ES-I3 (cell line): ENCODE results near the gene GAS7.

Experiments
- H3K36me3 ChIP-seq: 2 replicates; pipeline ENCODE4 v1.6.1; 2013; ENCODE audit warnings: mild to moderate bottlenecking, low read length, control low read depth, moderate library complexity; ENCODE audit not compliant: insufficient read depth
- H3K4me1 ChIP-seq: 2 replicates; pipeline ENCODE4 v1.6.1; 2013; ENCODE audit warnings: mild to moderate bottlenecking, control low read depth, low read length; ENCODE audit not compliant: insufficient read depth
- H3K9ac ChIP-seq: 2 replicates; pipeline ENCODE4 v1.6.1; 2013; ENCODE audit warnings: low read depth, mild to moderate bottlenecking, low read length, moderate library complexity
- H3K9me3 ChIP-seq: 2 replicates; pipeline ENCODE4 v1.6.1; 2013; ENCODE audit warnings: mild to moderate bottlenecking, low read length, moderate library complexity; ENCODE audit not compliant: control insufficient read depth, insufficient read depth

Gene GAS7

GRCh38 chr17:10215286-10215685 is 16.9 kb upstream of the GAS7 start:
- Histone ChIP-seq H3K9me3 (no peaks in the 10 kb centered on the region; the same call in 1 of the 2 replicates), H3K4me1 (peaks cover 7% of the 10 kb centered on the region; the same call in 1 of the 2 replicates), H3K9ac (no peak overlapping the region), H3K36me3 (no peaks in the 10 kb centered on the region; the same call in 1 of the 2 replicates)

GRCh38 chr17:10211666-10212065 is 13.3 kb upstream of the GAS7 start:
- H3K9me3 ChIP-seq = no peaks in the 10 kb centered on the region
- H3K36me3 ChIP-seq = no peaks in the 10 kb centered on the region
- H3K4me1 ChIP-seq = peaks cover 16% of the 10 kb centered on the region
- H3K9ac ChIP-seq = no peak overlapping the region

- H3K9me3 ChIP-seq = peaks cover 9% of the 10 kb centered on the region
- H3K9ac ChIP-seq = no peak overlapping the region
- peaks cover 9% of the 10 kb centered on the region for H3K4me1 ChIP-seq
- H3K36me3 ChIP-seq = no peaks in the 10 kb centered on the region; the same call in 1 of the 2 replicates
Observed at GRCh38 chr17:10210151-10210574, 11.8 kb upstream of the GAS7 start.

GRCh38 chr17:10208604-10209193 is 10.3 kb upstream of the GAS7 start:
- Histone ChIP-seq H3K4me1 (peaks cover 9% of the 10 kb centered on the region), H3K9ac (no peak overlapping the region), H3K9me3 (peaks cover 14% of the 10 kb centered on the region), H3K36me3 (no peaks in the 10 kb centered on the region; the same call in 1 of the 2 replicates)

- Histone ChIP-seq H3K9me3 (peaks cover 14% of the 10 kb centered on the region), H3K36me3 (no peaks in the 10 kb centered on the region; the same call in 1 of the 2 replicates), H3K4me1 (peaks cover 9% of the 10 kb centered on the region), H3K9ac (no peak overlapping the region)
Observed at GRCh38 chr17:10207153-10207552, 8.7 kb upstream of the GAS7 start.

GRCh38 chr17:10205549-10206185 is 7.3 kb upstream of the GAS7 start:
- Histone ChIP-seq H3K9ac (no peak overlapping the region), H3K4me1 (peaks cover 9% of the 10 kb centered on the region), H3K9me3 (peaks cover 14% of the 10 kb centered on the region), H3K36me3 (no peaks in the 10 kb centered on the region; the same call in 1 of the 2 replicates)

GRCh38 chr17:10201680-10202079 is 3.3 kb upstream of the GAS7 start:
- no peaks in the 10 kb centered on the region for H3K4me1 ChIP-seq
- H3K9ac ChIP-seq = no peak overlapping the region
- peaks cover 14% of the 10 kb centered on the region for H3K9me3 ChIP-seq
- H3K36me3 ChIP-seq = no peaks in the 10 kb centered on the region; the same call in 1 of the 2 replicates

GRCh38 chr17:10200645-10201044 is 2.2 kb upstream of the GAS7 start:
- Histone ChIP-seq H3K9me3 (peaks cover 8% of the 10 kb centered on the region), H3K36me3 (no peaks in the 10 kb centered on the region), H3K4me1 (no peaks in the 10 kb centered on the region), H3K9ac (no peak overlapping the region)

- Histone ChIP-seq H3K36me3 (no peaks in the 10 kb centered on the region), H3K4me1 (no peaks in the 10 kb centered on the region), H3K9ac (no peak overlapping the region), H3K9me3 (peaks cover 4% of the 10 kb centered on the region; the same call in 1 of the 2 replicates)
Observed at GRCh38 chr17:10200016-10200415, 1.6 kb upstream of the GAS7 start.

GRCh38 chr17:10197721-10198508 is 491 bp downstream of the GAS7 start:
- Histone ChIP-seq H3K36me3 (no peaks in the 10 kb centered on the region), H3K9me3 (peaks cover 5% of the 10 kb centered on the region), H3K4me1 (no peaks in the 10 kb centered on the region), H3K9ac (peak overlapping the region; percentile 89)

- no peaks in the 10 kb centered on the region for H3K4me1 ChIP-seq
- peak overlapping the region; percentile 89; the same call in 1 of the 2 replicates for H3K9ac ChIP-seq
- H3K9me3 ChIP-seq = peaks cover 5% of the 10 kb centered on the region
- H3K36me3 ChIP-seq = no peaks in the 10 kb centered on the region
Observed at GRCh38 chr17:10197362-10197720, 1.1 kb downstream of the GAS7 start.

- H3K36me3 ChIP-seq = no peaks in the 10 kb centered on the region
- H3K9ac ChIP-seq = peak overlapping the region; percentile 89; the same call in 1 of the 2 replicates
- H3K9me3 ChIP-seq = peaks cover 5% of the 10 kb centered on the region
- H3K4me1 ChIP-seq = no peaks in the 10 kb centered on the region
Observed at GRCh38 chr17:10196941-10197340, 1.5 kb downstream of the GAS7 start.

GRCh38 chr17:10196384-10196895 is 2.0 kb downstream of the GAS7 start:
- H3K4me1 ChIP-seq = no peaks in the 10 kb centered on the region
- peaks cover 5% of the 10 kb centered on the region for H3K9me3 ChIP-seq
- 0 out of 2 replicates have a peak overlapping the region, but pooled peaks have one; percentile 89 for H3K9ac ChIP-seq
- H3K36me3 ChIP-seq = no peaks in the 10 kb centered on the region

GRCh38 chr17:10195090-10195805 is 3.2 kb downstream of the GAS7 start:
- H3K9me3 ChIP-seq = peaks cover 5% of the 10 kb centered on the region
- no peaks in the 10 kb centered on the region for H3K36me3 ChIP-seq
- no peak overlapping the region for H3K9ac ChIP-seq
- no peaks in the 10 kb centered on the region for H3K4me1 ChIP-seq
